Endothelial cell of umbilical vein (primary cell): ENCODE results near the gene CD47. TPM values are rescaled to one million over a fixed set of nuclear protein-coding genes. Genes with fewer than 3 reads are reported as not detected.

ENCODE experiments used
- BruUV-seq: library from RNA; stranded (reverse); fragments of 400-500 nt; replicated peaks from 2 replicates; lab custom pipeline; 2021; lab: Mats Ljungman, UMichigan
- CTCF ChIA-PET: fragments of 300-600, 350-600 bp; sonication (Branson Sonifier 250); formaldehyde crosslinking; loops from one replicate; lab custom pipeline; 2021; ENCODE audit warnings: antibody characterized with exemption, inconsistent platforms; lab: Charles Lee
- POLR2A ChIA-PET: fragments of 300-600, 350-600 bp; sonication (Branson Sonifier 250); formaldehyde crosslinking; loops from one replicate; lab custom pipeline; 2021; ENCODE audit warnings: antibody characterized with exemption, inconsistent platforms; lab: Charles Lee
- DNase-seq: peaks from one replicate; pipeline ENCODE4 v3.0.0-alpha.2; 2011; ENCODE audit warnings: low read depth, low spot score
- FAIRE-seq: peaks from 2 replicates; lab custom pipeline; 2011; peaks lifted over from hg19 to GRCh38; lab: Jason Lieb, UNC
- H2AFZ ChIP-seq: 2 replicates; pipeline ENCODE4 v1.6.0; 2012; ENCODE audit warnings: low read depth, low read length, control low read depth, inconsistent platforms
- H3K27ac ChIP-seq: 2 replicates; pipeline ENCODE4 v1.5.1; 2011; ENCODE audit warnings: low read depth, mild to moderate bottlenecking, control low read depth, low read length, moderate library complexity; ENCODE audit not compliant: insufficient read depth
- H3K27me3 ChIP-seq, 2 experiments: 2 replicates each; pipeline versions ENCODE4 v1.6.0 to v1.6.1; 2011; ENCODE audit warnings: low read length in 2 of 2, mixed read lengths in 1 of 2; ENCODE audit not compliant: control insufficient read depth in 2 of 2, insufficient read depth in 2 of 2
- H3K36me3 ChIP-seq, 2 experiments: 2 replicates in 1 of 2; 3 replicates in 1 of 2; pipeline ENCODE4 v1.5.1; 2011; ENCODE audit warnings: low read length in 2 of 2, mild to moderate bottlenecking in 1 of 2, moderate library complexity in 1 of 2; ENCODE audit not compliant: control insufficient read depth in 2 of 2, insufficient read depth in 2 of 2; ENCODE audit errors: extremely low read depth in 1 of 2
- H3K4me1 ChIP-seq: 3 replicates; pipeline ENCODE4 v1.5.1; 2011; ENCODE audit warnings: mild to moderate bottlenecking, low read length; ENCODE audit not compliant: control insufficient read depth, insufficient read depth; ENCODE audit errors: extremely low read depth
- H3K4me2 ChIP-seq: 2 replicates; pipeline ENCODE4 v1.6.1; 2011; ENCODE audit warnings: low read length, control low read depth, mixed read lengths; ENCODE audit not compliant: insufficient read depth
- H3K4me3 ChIP-seq, 3 experiments: fragments of 200-600 bp in 1 of 3; sonication (generic), shearing (Covaris generic) in 1 of 3; replicated peaks in 1 of 3; 2 replicates each; pipeline ENCODE4 v1.5.1; 2011 to 2016; ENCODE audit warnings: control low read depth in 3 of 3, low read length in 3 of 3, mild to moderate bottlenecking in 2 of 3, inconsistent platforms in 1 of 3, low read depth in 1 of 3, moderate library complexity in 1 of 3; ENCODE audit not compliant: insufficient read depth in 1 of 3
- H3K79me2 ChIP-seq: 2 replicates; pipeline ENCODE4 v1.6.0; 2012; ENCODE audit warnings: low read length, inconsistent platforms; ENCODE audit not compliant: control insufficient read depth, insufficient read depth
- H3K9ac ChIP-seq: replicated peaks from 2 replicates; pipeline ENCODE3; 2011; ENCODE audit warnings: low read length, control low read depth; ENCODE audit not compliant: insufficient read depth; ENCODE audit errors: extremely low read depth
- H3K9me1 ChIP-seq: replicated peaks from 3 replicates; pipeline ENCODE4 v1.6.0; 2011; ENCODE audit warnings: mild to moderate bottlenecking, low read length; ENCODE audit not compliant: control insufficient read depth, insufficient read depth; ENCODE audit errors: extremely low read depth
- H3K9me3 ChIP-seq: replicated peaks from 2 replicates; pipeline ENCODE4 v1.5.1; 2012; ENCODE audit warnings: low read length, inconsistent platforms; ENCODE audit not compliant: control insufficient read depth, insufficient read depth
- H4K20me1 ChIP-seq: replicated peaks from 2 replicates; pipeline ENCODE3; 2011; ENCODE audit warnings: mild to moderate bottlenecking, low read length; ENCODE audit not compliant: control insufficient read depth, insufficient read depth; ENCODE audit errors: extremely low read depth
- CTCF ChIP-seq, 2 donors: IDR thresholded peaks; 1 replicate in 1 of 2; 2 replicates in 1 of 2; pipeline ENCODE4 v1.5.1; 2011; ENCODE audit warnings: low read length in 2 of 2, mild to moderate bottlenecking in 2 of 2, moderate library complexity in 2 of 2, control low read depth in 1 of 2, inconsistent platforms in 1 of 2, low read depth in 1 of 2; ENCODE audit not compliant: insufficient read depth in 1 of 2; ENCODE audit errors: extremely low read depth in 1 of 2
- EZH2 ChIP-seq: IDR thresholded peaks from 2 replicates; pipeline ENCODE4 v1.6.1; 2012; ENCODE audit warnings: borderline replicate concordance, low read depth, mild to moderate bottlenecking, moderate library complexity, low read length, inconsistent platforms; ENCODE audit not compliant: severe bottlenecking
- GATA2 ChIP-seq: IDR thresholded peaks from 2 replicates; pipeline ENCODE4 v1.7.0; 2011; ENCODE audit warnings: low read depth, mild to moderate bottlenecking, moderate library complexity, mixed read lengths, low read length; ENCODE audit not compliant: insufficient read length, insufficient read depth
- JUN ChIP-seq: IDR thresholded peaks from 2 replicates; pipeline ENCODE4 v1.6.1; 2011; ENCODE audit warnings: borderline replicate concordance, low read depth; ENCODE audit not compliant: insufficient read length, insufficient read depth
- MAX ChIP-seq: IDR thresholded peaks from 2 replicates; pipeline ENCODE4 v1.6.1; 2011; ENCODE audit not compliant: insufficient read depth, insufficient read length
- MYC ChIP-seq: IDR thresholded peaks from one replicate; pipeline ENCODE4 v1.6.1; 2011; ENCODE audit warnings: mild to moderate bottlenecking, low read depth, low read length
- POLR2AphosphoS5 ChIP-seq: IDR thresholded peaks from 2 replicates; pipeline ENCODE4 v1.6.1; 2012; ENCODE audit warnings: low read depth, mild to moderate bottlenecking, control low read depth, low read length, moderate library complexity; ENCODE audit not compliant: insufficient read depth
- dilution Hi-C: fragments of 300-500 bp; cut with MboI; formaldehyde crosslinking; loops from one replicate; pipeline ENCODE4 v1.15.0; 2019; ENCODE audit warnings: low sequenced_read_pairs; ENCODE audit not compliant: extremely low pct_ligation_motif_present
- intact Hi-C: fragments of 100-400 bp; cut with micrococcal nuclease; formaldehyde crosslinking; loops from one replicate; pipeline ENCODE4 v1.10.0; 2022
- polyA plus RNA-seq, 4 experiments: library from polyadenylated mRNA; depleted of rRNA in 3 of 4; stranded (reverse) in 3 of 4; unstranded in 1 of 4; fragments of >200 nt; gene quantifications; 2 replicates each; pipeline versions ENCODE4 v1.2.1 to v1.2.3, GENCODE V29; 2011 to 2012; ENCODE audit warnings: missing spikeins in 1 of 4
- total RNA-seq: library from RNA; stranded (reverse); gene quantifications from 2 replicates; pipeline ENCODE4 v1.2.3, GENCODE V29; 2021

CD47 gene
- total and polyA plus RNA-seq, 2 donors (not counting 3 experiments of a cell fraction or from before 2014, with no cell fraction given) = 29.3 to 32.2 TPM

DNA sequence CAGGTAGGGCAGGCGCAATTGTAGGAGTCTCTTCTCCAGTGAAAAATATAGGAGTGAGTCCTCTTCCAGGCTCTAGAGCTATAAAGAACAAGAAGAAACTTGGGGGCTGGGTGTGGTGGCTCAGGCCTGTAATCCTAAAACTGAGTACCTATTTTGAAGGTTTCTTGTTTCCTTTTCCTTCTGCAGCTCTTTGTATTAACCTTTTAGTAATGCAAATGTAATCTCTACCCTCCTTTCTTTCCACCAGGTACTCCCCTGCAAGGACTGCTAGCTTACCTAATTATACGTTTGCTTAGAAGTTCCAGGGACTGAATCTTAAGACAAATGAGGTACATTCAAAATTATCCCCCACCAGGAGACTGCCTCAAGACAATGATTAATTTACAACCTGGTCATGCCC lies 75.9 kb downstream of the CD47 start:
- DNase-seq (no peak), FAIRE-seq (no peak)
- Histone ChIP-seq H2AFZ (no peak overlapping the region), H3K9me3 (no peaks in the 10 kb centered on the region), H4K20me1 (no peaks in the 10 kb centered on the region), H3K79me2 (no peaks in the 10 kb centered on the region), H3K27ac (no peak overlapping the region), H3K9me1 (no peaks in the 10 kb centered on the region), H3K9ac (no peak overlapping the region), H3K4me2 (no peak overlapping the region), H3K4me3 (no peak overlapping the region), H3K4me1 (peaks cover 2% of the 10 kb centered on the region), H3K36me3 (no peaks in the 10 kb centered on the region), H3K27me3 (peaks cover 0 to 4% of the 10 kb centered on the region in 2 experiments)
- intact Hi-C loops (no loop called here), dilution Hi-C loops (no loop called here)
- BruUV-seq = no TSS peak
- no peak for TF ChIP-seq EZH2
- TF ChIP-seq POLR2AphosphoS5 = no peak
- ChIA-PET CTCF (interaction anchor here (1.2 to 1.7 kb wide), 4 partner anchors 8 to 77 kb away, joined by 3 to 5 read pairs (median 4); no protein-coding TSS in a partner anchor), POLR2A (no interaction called here)

DNA sequence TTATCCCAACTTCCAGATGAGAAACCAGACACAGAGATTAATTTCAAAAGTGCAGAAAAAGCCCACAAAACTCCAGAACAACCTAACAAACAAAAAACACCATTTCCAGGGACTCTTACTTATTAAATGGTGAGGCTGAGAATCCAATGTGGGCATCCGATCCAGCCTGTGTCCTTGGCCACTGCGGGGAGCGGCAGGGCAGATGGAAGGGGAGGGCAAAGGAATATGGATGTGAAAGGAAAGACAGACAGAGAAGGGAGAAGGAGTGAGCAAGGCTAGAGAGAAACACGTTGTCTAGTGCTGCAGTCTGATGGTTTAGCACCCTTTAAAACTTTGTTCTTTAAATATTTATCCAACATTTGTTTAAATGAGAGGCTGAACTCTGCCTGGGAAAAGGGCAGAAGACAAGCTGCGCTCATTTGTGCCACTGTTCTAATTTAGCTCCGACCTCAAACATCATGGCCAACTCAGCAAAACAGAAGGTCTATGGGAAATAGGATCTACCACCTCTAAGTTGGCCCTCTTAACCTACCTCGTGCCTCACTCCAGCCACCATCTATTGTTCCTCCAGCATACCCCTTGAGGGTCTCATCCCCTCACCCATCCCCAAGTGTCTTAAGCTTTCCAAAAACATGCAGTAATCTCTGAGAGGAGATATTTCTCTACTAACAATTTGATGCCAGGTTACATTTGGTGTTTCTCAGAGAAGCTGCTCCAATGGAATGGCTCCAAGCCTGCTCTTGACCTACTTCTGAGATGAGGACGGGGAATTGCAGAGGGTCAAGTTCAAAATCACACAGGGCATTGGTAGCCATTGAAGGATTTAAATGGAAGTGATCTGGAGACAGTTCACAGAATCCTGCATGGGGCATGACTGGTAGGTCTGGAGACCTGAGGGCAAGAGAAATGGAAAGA lies 77.4 kb downstream of the CD47 start:
- DNase-seq (no peak), FAIRE-seq (no peak)
- Histone ChIP-seq H3K4me3 (no peak overlapping the region), H4K20me1 (no peaks in the 10 kb centered on the region), H2AFZ (no peak overlapping the region), H3K27me3 (no peaks in the 10 kb centered on the region), H3K36me3 (no peaks in the 10 kb centered on the region), H3K9me1 (no peaks in the 10 kb centered on the region), H3K27ac (no peak overlapping the region), H3K4me2 (no peak overlapping the region), H3K79me2 (no peaks in the 10 kb centered on the region), H3K9ac (no peak overlapping the region), H3K4me1 (no peaks in the 10 kb centered on the region), H3K9me3 (no peaks in the 10 kb centered on the region)
- BruUV-seq = no TSS peak
- ChIA-PET CTCF (interaction anchor here (1.6 to 1.7 kb wide), 2 partner anchors 11 to 75 kb away, joined by 4 to 5 read pairs; no protein-coding TSS in a partner anchor), POLR2A (no interaction called here)
- intact Hi-C loops = no loop called here
- TF ChIP-seq POLR2AphosphoS5 (no peak), MAX (no peak), CTCF (IDR thresholded peaks at IDR 0.05; ENCODE audit: extremely low read depth in 1 of 2, insufficient read depth in 1 of 2, low read depth in 1 of 2, low read length in 2 of 2) (no peak), EZH2 (no peak), GATA2 (no peak), JUN (no peak), MYC (no peak)
- dilution Hi-C loops = no loop called here
